AG09309 (cell line): ENCODE data around the gene SOCS3.
"Not testable (repeated sequence)": the region's sequence is repeated elsewhere in the genome, so short reads cannot be mapped to it uniquely, and the experiment has no call there.

Source experiments
- DNase-seq: peaks from one replicate; pipeline ENCODE4 v3.0.0-alpha.2; 2010; ENCODE audit warnings: low read depth
- H3K4me3 ChIP-seq: 2 replicates; pipeline ENCODE4 v1.5.1; 2011; ENCODE audit warnings: mild to moderate bottlenecking, low read depth, low read length, moderate library complexity; ENCODE audit not compliant: control insufficient read depth
- TF ChIP-seq, protein P1 (sequence below): IDR thresholded peaks from 2 replicates; pipeline ENCODE4 v1.5.1; 2011; ENCODE audit warnings: mild to moderate bottlenecking, low read depth, low read length, inconsistent platforms; ENCODE audit not compliant: insufficient read depth, control insufficient read depth; ENCODE audit errors: missing control alignments

The SOCS3 gene

DNA sequence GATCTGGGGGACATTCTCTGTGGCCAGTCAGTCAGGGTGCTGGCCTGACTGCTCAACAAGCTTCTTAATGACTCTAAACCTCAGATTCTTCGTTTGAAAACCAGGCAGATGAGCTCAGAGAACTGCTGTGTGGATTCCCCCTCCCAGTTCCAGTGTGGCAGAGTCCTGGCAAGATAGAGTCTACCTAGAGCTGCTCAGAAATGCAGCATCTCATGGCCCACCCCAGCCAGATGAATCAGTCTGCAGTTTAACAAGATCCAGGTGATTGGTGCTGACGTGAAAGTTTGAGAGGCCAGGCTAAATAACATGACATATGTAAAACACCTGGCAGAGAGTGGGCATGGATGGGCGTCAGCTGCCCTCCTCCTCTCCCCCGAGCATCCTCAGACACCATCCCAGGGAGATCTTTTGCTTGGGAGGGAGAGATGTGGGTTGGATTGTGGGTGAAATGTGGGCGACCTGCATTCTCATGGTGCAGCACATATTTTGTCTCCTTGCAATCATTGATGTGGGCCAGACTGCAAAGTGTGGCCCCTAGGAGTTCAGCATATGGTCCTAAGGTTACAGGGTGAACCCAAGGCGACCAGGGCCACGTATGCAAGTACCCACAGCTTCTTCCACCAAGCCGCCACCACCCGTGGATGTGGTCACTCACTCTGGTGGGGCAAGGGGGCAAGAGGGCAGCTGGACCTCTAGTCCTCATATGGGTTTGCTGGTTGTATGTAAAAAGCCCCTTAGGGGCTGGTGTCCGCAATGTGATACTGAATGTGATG lies 19.5 kb downstream of the SOCS3 start:
- H3K4me3 ChIP-seq = no peak overlapping the region
- DNase-seq = no peak
- TF ChIP-seq, protein P1, sequence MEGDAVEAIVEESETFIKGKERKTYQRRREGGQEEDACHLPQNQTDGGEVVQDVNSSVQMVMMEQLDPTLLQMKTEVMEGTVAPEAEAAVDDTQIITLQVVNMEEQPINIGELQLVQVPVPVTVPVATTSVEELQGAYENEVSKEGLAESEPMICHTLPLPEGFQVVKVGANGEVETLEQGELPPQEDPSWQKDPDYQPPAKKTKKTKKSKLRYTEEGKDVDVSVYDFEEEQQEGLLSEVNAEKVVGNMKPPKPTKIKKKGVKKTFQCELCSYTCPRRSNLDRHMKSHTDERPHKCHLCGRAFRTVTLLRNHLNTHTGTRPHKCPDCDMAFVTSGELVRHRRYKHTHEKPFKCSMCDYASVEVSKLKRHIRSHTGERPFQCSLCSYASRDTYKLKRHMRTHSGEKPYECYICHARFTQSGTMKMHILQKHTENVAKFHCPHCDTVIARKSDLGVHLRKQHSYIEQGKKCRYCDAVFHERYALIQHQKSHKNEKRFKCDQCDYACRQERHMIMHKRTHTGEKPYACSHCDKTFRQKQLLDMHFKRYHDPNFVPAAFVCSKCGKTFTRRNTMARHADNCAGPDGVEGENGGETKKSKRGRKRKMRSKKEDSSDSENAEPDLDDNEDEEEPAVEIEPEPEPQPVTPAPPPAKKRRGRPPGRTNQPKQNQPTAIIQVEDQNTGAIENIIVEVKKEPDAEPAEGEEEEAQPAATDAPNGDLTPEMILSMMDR = no peak

DNA sequence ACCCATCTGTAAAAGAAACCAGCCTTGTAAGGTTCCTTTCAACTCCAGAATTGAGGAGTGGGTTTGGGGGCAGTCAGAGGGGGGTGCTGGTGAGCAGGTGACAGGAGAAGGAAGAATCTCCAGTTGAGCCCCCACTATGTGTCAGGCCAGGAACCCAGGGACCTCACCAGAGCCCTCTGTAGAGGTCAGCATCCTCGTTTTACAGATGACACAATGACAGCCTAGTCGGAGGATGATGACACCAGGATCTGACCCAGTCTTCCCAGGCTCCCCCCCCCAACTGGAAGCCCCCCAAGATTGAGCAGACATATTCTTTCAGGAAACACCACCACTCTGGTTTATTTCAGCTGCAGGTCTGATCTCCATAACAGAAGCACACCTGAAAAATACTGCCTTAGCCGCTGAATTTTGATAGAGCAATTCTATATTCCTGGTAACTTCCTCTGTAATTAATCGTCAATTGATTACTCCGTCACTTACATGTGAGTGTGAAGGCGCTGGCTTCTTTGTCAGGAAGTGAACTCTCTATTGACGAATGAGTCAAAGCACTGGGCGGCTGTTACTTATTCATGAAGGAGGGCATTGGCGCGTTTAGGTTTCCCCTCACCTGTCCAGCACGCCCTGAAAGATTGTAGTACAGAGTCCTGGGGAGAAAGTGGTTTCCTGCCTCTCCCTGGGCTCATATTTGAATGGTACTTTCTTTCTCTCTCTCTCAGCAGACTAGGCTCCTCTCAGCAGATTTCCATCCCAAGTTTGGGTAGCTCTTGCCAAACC lies 21.2 kb downstream of the SOCS3 start:
- TF ChIP-seq, protein P1 = no peak
- no peak for DNase-seq
- H3K4me3 ChIP-seq = no peak overlapping the region

DNA sequence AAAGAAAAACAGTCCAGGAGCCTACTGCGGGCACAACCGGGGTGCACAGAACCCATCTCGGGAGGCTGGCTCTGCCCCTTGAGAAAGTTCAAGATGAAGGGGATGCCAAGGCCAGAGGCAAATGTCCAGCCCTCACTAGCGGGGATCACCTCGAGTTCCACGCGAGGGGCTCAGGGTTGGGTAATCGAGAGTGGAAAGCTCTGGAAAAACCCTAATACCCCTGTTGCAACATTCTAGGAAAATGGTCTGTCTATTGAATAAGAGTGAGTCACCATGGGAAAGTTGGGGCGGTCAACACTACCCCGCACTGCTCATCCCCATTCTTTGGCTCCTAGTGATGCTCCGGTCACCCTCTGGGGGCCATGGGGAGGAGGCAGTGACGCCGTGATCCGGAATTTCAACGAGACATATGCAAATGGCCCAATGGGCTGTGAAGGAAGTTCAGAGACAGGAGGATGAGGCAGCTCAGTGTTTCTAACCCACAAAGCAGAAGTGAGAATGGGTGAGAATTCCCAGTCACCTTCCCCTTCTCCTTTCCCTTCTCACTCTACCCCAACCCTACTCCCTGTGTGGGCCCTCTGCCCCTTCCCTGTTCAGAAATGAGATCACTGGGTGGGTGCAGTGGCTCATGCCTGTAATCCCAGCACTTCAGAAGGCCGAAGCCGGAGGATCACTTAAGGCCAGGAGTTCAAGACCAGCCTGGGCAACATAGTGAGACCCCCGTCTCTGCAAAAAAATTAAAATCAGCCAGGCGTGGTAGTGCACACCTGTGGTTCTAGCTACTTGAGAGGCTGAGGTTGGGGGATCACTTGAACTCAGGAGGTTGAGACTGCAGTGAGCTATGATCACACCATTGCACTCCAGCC lies 22.4 kb downstream of the SOCS3 start:
- DNase-seq = no peak

DNA sequence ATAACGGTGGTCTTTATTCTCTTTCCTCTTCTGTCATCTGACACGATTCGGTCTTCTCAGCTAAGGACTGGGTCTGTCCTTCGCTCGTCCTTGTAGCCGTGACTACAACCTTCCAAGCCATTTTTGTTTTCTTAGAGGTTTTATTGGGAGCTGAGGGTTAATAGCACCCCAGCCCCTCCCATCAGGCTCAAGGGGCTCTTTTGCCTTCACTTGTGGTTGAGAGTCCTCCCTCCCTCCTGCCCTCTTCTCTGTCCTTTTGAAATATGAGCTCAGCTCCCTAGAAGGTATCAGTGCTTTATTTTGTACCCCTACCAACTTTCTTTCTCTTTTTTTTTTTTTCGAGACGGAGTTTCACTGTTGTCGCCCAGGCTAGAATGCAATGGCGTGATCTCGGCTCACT lies 24.7 kb downstream of the SOCS3 start:
- no peak for DNase-seq
- H3K4me3 ChIP-seq = no peak overlapping the region
- TF ChIP-seq, protein P1 = no peak

More for the DNA sequence above, 22.4 kb downstream of the SOCS3 start:
- no peak overlapping the region for H3K4me3 ChIP-seq
- TF ChIP-seq, protein P1 = no peak

DNA sequence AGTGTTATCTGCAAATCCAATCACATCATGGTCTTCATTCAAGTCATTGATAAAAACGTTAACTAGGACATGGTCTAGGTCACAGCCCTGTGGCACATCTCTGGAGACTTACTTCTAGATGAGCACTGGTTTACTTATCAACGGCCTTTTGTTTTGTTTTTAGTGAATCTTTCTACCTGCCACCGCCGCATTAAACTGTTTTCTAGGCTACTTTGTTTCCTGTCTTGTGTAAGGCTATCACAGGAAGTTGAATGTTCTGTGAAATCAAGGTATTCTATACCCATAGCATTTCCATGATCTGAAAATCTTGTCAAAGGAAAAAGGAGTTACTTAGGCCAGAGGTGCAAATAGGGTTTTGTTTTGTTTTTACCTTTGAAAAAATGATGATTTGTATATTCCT lies 26.9 kb downstream of the SOCS3 start:
- DNase-seq = no peak

DNA sequence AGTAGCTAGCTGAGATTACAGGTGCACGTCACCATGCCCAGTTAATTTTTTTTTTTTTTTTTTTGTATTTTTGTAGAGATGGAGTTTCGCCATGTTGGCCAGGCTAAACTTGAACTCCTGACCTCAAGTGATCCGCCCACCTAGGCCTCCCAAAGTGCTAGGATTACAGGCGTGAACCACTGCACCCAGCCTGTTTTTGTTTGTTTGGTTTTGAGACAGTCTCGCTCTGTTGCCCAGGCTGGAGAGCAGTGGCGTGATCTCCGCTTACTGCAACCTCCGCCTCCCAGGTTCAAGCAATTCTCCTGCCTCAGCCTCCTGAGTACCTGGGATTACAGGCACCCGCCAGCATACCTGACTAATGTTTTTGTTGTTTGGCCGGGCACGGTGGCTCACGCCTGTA lies 28.5 kb downstream of the SOCS3 start:
- H3K4me3 ChIP-seq, DNase-seq: not testable (repeated sequence)

More for the DNA sequence above, 26.9 kb downstream of the SOCS3 start:
- TF ChIP-seq, protein P1 = no peak
- no peak overlapping the region for H3K4me3 ChIP-seq
